Subcutaneous adipose tissue (tissue), 4 donors: ENCODE measurements around the gene CHP1. TPM values are rescaled to one million over a fixed set of nuclear protein-coding genes. Genes with fewer than 3 reads are reported as not detected.

ENCODE experiments used
- total RNA-seq, 4 donors: library from RNA; depleted of rRNA; stranded (reverse); fragments of >200 nt; gene quantifications; one replicate each; pipeline ENCODE4 v1.1.0, GENCODE V29; 2016
- TF ChIP-seq, protein P1 (sequence below): fragments of 450-650 bp; IDR thresholded peaks from one replicate; pipeline ENCODE4 v1.5.1; 2016; ENCODE audit warnings: low read depth, mild to moderate bottlenecking, control low read depth, antibody characterized with exemption, moderate library complexity

The CHP1 gene
- total RNA-seq, 4 donors from 2014 or later, result 255 to 607 (median 291) TPM

DNA sequence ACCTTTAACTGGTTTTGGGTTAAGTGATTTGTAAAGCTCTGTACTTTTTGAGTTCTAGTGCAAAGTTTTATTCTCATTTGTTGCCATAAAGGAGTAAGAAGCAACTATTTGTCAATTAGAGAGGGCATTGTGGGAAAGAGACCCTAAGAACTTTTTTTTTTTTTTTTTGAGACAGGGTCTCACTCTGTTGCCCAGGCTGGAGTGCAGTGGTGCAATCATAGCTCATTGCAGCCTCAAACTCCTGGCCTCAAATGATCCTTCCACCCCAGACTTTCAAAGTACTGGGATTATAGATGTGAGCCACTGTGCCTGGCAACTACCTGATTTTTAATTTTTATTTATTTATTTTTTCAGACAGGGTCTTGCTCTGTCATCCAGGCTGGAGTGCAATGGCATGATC lies 4.9 kb downstream of the CHP1 start:
- TF ChIP-seq, protein P1, sequence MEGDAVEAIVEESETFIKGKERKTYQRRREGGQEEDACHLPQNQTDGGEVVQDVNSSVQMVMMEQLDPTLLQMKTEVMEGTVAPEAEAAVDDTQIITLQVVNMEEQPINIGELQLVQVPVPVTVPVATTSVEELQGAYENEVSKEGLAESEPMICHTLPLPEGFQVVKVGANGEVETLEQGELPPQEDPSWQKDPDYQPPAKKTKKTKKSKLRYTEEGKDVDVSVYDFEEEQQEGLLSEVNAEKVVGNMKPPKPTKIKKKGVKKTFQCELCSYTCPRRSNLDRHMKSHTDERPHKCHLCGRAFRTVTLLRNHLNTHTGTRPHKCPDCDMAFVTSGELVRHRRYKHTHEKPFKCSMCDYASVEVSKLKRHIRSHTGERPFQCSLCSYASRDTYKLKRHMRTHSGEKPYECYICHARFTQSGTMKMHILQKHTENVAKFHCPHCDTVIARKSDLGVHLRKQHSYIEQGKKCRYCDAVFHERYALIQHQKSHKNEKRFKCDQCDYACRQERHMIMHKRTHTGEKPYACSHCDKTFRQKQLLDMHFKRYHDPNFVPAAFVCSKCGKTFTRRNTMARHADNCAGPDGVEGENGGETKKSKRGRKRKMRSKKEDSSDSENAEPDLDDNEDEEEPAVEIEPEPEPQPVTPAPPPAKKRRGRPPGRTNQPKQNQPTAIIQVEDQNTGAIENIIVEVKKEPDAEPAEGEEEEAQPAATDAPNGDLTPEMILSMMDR, result no peak

DNA sequence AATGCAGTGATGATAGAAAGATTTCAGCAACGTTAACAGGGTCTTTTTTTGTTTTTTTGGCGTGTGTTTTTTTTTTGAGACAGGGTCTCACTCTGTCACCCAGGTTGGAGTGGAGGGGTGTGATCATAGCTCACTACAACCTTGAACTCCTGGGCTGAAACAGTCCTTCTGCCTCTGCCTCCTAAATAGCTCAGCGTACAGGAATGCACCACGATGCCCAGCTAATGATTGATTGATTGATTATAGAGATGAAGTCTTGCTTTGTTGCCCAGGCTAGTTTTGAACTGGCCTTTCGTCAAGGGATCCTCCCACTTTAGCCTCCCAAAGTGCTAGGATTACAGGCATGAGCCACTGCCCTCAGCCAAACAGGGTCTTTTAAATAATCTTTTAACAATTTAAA lies 7.0 kb downstream of the CHP1 start:
- TF ChIP-seq, protein P1, result no peak

DNA sequence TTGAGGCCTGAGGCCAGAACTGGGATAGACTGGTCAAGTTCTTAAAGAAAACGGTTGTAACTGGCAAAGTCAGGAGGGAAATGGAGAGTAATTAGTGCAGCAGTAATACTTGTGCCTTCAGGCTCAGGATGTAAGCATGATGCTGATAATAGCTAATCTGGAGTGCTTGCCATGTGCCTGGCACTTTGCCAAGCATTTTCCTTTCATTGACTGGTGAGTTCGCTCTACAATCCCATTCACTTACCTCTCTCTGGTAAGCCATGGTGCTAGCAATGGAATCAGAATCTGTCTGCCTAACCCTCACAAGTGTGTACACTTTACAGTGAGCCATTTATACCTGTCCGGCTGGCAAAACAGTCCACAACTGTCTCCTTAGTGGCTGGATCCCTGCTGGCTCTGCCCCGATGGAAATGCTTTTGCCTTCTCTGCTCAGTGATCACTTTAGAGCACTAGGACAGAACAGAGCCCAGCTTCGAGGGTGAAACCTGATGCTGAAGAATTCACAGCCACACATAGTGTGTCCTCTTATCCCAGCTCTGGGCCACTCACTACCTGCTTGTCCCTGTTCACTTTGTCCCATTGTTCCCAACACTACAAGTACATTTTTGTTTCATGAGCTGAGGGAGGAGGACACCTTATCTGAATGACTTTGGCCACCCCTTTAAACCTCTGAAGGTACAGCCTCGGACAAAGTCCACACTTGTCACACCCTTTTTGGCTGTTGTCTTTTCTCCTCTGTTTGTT lies 10.3 kb downstream of the CHP1 start:
- TF ChIP-seq, protein P1, result no peak

DNA sequence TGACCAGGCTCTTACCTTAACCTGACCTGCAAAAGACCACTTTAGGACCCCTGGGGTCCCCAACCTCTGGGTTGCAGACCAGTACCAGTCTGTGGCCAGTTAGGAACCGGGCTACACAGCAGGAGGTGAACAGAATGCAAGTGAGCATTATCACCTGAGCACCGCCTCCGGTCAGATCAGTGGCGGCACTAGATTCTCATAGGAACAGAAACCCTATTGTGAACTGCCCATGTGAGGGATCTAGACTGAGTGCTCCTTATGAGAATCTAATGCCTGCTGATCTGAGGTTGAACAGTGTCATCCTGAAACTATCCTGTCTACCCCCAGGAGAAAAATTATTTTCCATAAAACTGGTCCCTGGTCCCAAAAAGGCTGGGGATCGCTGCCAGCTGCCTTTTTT lies 20.3 kb downstream of the CHP1 start:
- TF ChIP-seq, protein P1, result no peak

DNA sequence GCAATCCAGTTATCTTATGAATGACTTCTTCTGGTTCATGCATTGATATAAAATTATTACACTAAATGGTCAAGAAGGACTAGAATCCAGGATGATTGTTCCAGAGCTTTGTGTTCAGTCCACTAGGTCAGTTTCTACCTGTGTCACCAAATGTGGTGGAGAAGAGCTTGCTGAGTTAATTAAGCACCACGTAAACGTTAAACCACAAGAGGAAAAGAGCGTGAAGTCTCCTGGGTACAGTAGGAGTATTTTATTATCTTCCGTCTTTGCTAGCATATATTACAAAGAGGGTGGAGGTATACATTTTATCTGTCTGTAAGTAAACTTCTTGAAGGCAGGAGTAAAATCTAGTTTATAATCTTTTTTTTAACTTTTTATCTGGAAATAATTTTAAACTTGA lies 23.5 kb downstream of the CHP1 start:
- TF ChIP-seq, protein P1, result no peak

DNA sequence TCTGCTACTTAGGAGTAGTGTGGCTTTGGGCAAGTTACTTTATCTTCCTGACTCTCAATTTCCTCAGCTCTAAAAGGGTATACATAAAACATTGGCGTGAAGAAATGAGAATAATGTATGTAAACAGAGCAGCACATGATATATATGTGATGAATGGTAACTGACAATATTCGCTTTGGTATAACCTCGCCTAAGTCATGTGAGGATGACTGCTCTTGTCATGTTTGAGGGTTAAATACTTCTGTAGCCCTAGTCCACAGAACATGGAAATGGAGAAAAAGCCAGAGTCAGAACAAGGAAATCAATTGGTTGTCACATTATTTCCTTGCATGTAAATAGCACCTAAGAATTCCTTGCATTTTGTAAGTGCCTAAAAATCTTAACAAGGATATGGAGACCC lies 25.0 kb downstream of the CHP1 start:
- TF ChIP-seq, protein P1, result no peak

DNA sequence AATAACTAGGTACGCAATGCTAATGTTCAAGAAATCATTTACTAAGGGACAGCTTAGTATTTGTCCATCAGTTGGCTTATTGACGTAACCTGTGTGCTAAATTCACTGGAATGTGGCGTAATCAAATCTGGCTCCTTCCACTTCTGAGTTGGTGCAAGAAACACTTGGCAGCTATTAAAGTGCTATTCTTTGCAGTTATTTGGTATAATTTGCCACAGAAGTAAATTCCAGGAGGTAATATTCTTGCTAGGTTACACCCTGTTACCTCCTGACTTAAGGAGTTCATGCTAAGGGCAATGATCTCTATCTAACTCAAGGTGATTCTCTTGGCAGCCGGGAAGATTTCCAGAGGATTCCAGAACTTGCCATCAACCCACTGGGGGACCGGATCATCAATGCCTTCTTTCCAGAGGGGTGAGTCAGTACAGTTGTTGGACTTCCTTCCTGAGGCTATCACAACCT lies 25.5 kb downstream of the CHP1 start:
- TF ChIP-seq, protein P1, result no peak
